ENCODE data around the gene SLC16A13. TPM values are rescaled to one million over a fixed set of nuclear protein-coding genes. Genes with fewer than 3 reads are reported as not detected.
A peak's percentile ranks its signal among the peaks of the same experiment; 100 is the strongest.

The SLC16A13 gene
- total and polyA plus RNA-seq, 2 of the 4 experiments (the other 2 are of a cell fraction): 0.18 to 2.3 TPM

GRCh38 chr17:7022781-7023571 is 12.8 kb upstream of the SLC16A13 start, which contains the start of gene BCL6B:
TSS of gene BCL6B (plus strand) at chr17:7023050. CDS start at chr17:7023672, 622 bp downstream.
- no TSS peak for BruUV-seq (replicated peaks)
- CTCF ChIA-PET: no interaction called here

More at GRCh38 chr17:7022781-7023571, 12.8 kb upstream of the SLC16A13 start, which contains the start of gene BCL6B:
- intact Hi-C loops (cut with micrococcal nuclease) (loop anchor here (1.0 to 5.0 kb wide), 3 partner anchors 110 to 357 kb away; no protein-coding TSS in a partner anchor), dilution Hi-C loops (cut with HindIII; ENCODE audit: low sequenced_read_pairs, unreplicated experiment) (no loop called here), in situ Hi-C loops (cut with MboI; ENCODE audit: low sequenced_read_pairs) (no loop called here)
- Histone ChIP-seq H4K5ac (ENCODE audit: low read depth, low read length) (peak within 1 kb of the TSS; percentile 61; the same call in 1 of the 2 replicates), H2BK5ac (ENCODE audit: low read depth, low read length, poor library complexity, severe bottlenecking) (no peak within 1 kb of the TSS), H2BK15ac (ENCODE audit: low read depth, low read length) (no peak within 1 kb of the TSS), H3K79me1 (ENCODE audit: low read depth in 1 of 2, low read length in 2 of 2) (no peaks in the 10 kb centered on the region), H4K20me1 (ENCODE audit: insufficient read depth, low read length) (no peaks in the 10 kb centered on the region), H3K23ac (ENCODE audit: low read depth, low read length) (no peak within 1 kb of the TSS), H3K14ac (replicated peaks; ENCODE audit: low read depth, low read length) (peak within 1 kb of the TSS; percentile 30; the same call in 1 of the 2 replicates), H3K56ac (ENCODE audit: extremely low read depth, insufficient read depth, low read length) (0 out of 2 replicates have a peak within 1 kb of the TSS, but pooled peaks have one; percentile 4), H3K9me1 (ENCODE audit: insufficient read depth, low read length) (no peaks in the 10 kb centered on the region; the same call in 1 of the 2 replicates), H2AK9ac (replicated peaks; ENCODE audit: low read depth, low read length, poor library complexity) (peak within 1 kb of the TSS; percentile 83), H2BK20ac (ENCODE audit: low read depth, low read length) (no peak within 1 kb of the TSS), H3K9ac (ENCODE audit: low read depth, low read length) (peak within 1 kb of the TSS; percentile 24; the same call in 1 of the 2 replicates), H3K4me1 (ENCODE audit: control insufficient read depth, insufficient read depth, low read length) (peaks cover 4% of the 10 kb centered on the region; the same call in 1 of the 2 replicates), H3K4me3 (ENCODE audit: insufficient read depth, low read depth, low read length) (0 out of 2 replicates have a peak within 1 kb of the TSS, but pooled peaks have one; percentile 18), H3K27me3 (ENCODE audit: control insufficient read depth, insufficient read depth, low read length) (peaks cover 10% of the 10 kb centered on the region; the same call in 1 of the 2 replicates), H3K4me2 (ENCODE audit: low read depth, low read length) (peak within 1 kb of the TSS; percentile 62), H2BK120ac (ENCODE audit: low read depth, low read length) (no peak within 1 kb of the TSS), H3K27ac (ENCODE audit: insufficient read depth, low read length) (no peak within 1 kb of the TSS), H3K18ac (ENCODE audit: low read depth, low read length) (no peak within 1 kb of the TSS), H2AK5ac (ENCODE audit: low read depth, low read length) (0 out of 2 replicates have a peak within 1 kb of the TSS, but pooled peaks have one; percentile 9), H2AFZ (replicated peaks; ENCODE audit: low read length, poor library complexity) (peak within 1 kb of the TSS; percentile 95), H4K91ac (ENCODE audit: insufficient read depth, low read depth, low read length) (peak within 1 kb of the TSS; percentile 8; the same call in 1 of the 2 replicates), H3K36me3 (ENCODE audit: control insufficient read depth, insufficient read depth, low read length) (no peaks in the 10 kb centered on the region), H3K4ac (ENCODE audit: low read depth, low read length) (no peak within 1 kb of the TSS; the same call in 1 of the 2 replicates), H4K8ac (ENCODE audit: low read depth in 2 of 2, low read length in 2 of 2) (peak within 1 kb of the TSS; percentile 60 to 81; a peak in 3 of 4 replicates), H3K9me3 (ENCODE audit: control insufficient read depth, insufficient read depth, low read length) (no peaks in the 10 kb centered on the region)
- WGBS, 2 experiments (ENCODE audit: extremely low coverage in 2 of 2, insufficient read length in 1 of 2): 14% methylated on average over 8 of the region's 47 CpGs; no CpG with 5 or more reads in 1 of the 2 experiments
- no peak for ATAC-seq (ENCODE audit: low read depth)
- POLR2A ChIA-PET (ENCODE audit: unreplicated experiment): no interaction called here
- no peak for DNase-seq
- TF ChIP-seq CEBPB (IDR thresholded peaks at IDR 0.05; ENCODE audit: low read depth, low read length): no peak
